Myocyte (in vitro differentiated cells): ENCODE data around the gene OR9A2. TPM values are rescaled to one million over a fixed set of nuclear protein-coding genes. Genes with fewer than 3 reads are reported as not detected.

Experiments
- total RNA-seq: library from RNA; depleted of rRNA; stranded (reverse); fragments of >200 nt; gene quantifications from 2 replicates; pipeline ENCODE4 v1.2.3, GENCODE V29; 2014

OR9A2 gene
- total RNA-seq, 1 donor from 2014 or later = not detected

Other genes with a start within 250 kb of the OR9A2 start
- 0.08 and 0.16 TPM in 2 replicates for gene EPHB6, start 172.1 kb downstream of the OR9A2 start, total RNA-seq
- not detected in 2 replicates for gene TRPV6, start 141.4 kb downstream of the OR9A2 start, total RNA-seq
- gene TRPV5, start 93.4 kb downstream of the OR9A2 start, total RNA-seq = not detected in 2 replicates
- gene LLCFC1, start 87.6 kb downstream of the OR9A2 start, total RNA-seq = not detected in 2 replicates
- gene KEL, start 64.8 kb downstream of the OR9A2 start, total RNA-seq = not detected in 2 replicates
- not detected in 2 replicates for gene OR6V1, start 25.2 kb upstream of the OR9A2 start, total RNA-seq
- not detected in 2 replicates for gene PIP, start 104.9 kb upstream of the OR9A2 start, total RNA-seq
- gene TAS2R39, start 156.3 kb upstream of the OR9A2 start, total RNA-seq = not detected in 2 replicates
- not detected in 2 replicates for gene TAS2R40, start 194.9 kb upstream of the OR9A2 start, total RNA-seq
- gene GSTK1, start 236.3 kb upstream of the OR9A2 start, total RNA-seq = 162 and 208 TPM in 2 replicates